ENCODE results near the gene MOK.
"Not testable (repeated sequence)": the region's sequence is repeated elsewhere in the genome, so short reads cannot be mapped to it uniquely, and the experiment has no call there.

MOK gene

DNA sequence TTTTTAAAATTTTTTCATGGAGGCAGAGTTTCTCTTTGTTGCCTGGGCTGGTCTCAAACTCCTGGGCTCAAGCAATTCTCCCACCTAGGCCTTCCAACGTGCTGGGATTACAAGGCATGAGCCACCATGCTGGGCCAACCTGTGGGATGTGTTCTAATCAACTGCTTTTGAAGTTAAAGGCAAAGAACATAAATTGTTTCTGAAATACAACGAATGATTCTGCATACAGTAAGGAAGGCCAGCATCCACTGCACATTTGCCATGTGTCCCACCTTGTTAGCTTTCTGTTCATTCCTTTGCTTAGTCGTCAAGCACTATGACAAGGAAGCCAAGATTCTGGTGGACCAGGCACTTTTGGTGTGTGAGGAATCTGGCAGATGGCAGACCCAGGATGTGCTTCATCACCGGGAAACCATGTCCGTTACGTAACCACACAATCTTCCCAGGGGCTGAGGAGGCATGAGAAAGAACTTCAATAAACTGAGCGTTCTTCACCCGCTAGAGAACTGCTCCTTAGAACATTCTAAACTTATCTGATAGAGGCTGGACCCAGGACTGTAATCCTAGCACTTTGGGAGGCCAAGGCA lies 24.5 kb downstream of the MOK start:
- DNase-seq: no peak

DNA sequence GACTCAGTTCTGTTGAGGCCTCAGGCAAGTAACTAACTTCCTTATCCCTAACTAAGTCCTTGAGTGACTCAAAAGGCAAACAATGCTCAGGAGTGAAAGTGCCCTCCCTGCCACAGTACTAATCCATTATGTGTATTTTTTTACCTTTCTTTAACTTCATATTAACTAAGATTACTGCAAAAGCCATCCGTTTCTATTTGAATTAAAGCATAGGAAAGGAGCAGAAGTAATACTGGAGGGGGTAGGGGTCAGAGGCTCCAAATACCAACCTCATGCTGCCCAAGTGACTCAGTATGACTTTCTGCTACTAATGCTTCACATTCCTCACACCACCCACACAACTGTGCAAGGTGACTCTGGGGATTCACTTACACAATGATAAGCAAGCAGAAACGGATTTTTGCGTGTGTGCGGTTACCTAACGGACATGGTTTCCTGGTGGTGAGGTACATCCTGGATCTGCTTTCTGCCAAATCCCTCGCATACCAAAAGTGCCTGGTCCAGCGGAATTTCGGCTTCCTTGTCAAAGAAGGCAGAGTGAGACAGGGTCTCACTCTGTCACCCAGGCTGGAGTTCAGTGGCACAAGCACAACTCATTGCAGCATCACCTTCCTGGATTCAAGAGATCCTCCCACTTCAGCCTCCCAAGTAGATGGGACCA lies 25.1 kb downstream of the MOK start:
- DNase-seq: no peak

DNA sequence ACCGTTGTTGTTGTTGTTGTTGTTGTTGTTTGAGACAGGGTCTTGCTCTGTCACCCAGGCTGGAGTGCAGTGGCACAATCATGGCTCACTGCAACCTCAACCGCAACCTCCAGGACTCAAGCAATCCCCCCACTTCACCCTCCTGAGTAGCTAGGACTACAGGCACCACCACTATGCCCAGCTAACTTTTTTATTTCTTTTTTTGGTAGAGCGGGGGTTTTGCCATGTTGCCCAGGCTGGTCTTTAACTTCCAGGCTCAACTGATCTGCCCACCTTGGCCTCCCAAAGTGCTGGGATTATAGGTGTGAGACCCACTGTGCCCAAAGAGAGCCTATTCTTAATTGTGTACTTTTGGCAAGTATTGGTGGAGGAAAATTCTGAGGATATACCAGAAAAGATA lies 25.7 kb downstream of the MOK start:
- DNase-seq: no peak

DNA sequence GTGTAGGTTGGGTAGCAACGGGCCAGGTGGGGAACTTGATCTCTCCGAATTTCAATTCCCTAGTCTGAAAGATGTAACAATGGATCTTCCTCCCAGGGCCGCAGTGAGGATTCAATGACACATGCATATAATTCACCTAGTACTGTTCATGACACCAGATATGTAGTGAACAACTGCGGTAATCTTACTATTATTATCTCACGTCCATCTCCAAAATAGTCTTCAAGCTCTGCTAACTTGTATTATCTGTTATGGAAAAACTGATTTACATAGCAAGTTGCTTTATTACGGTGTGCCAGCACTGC lies 26.4 kb downstream of the MOK start:
- DNase-seq: no peak

DNA sequence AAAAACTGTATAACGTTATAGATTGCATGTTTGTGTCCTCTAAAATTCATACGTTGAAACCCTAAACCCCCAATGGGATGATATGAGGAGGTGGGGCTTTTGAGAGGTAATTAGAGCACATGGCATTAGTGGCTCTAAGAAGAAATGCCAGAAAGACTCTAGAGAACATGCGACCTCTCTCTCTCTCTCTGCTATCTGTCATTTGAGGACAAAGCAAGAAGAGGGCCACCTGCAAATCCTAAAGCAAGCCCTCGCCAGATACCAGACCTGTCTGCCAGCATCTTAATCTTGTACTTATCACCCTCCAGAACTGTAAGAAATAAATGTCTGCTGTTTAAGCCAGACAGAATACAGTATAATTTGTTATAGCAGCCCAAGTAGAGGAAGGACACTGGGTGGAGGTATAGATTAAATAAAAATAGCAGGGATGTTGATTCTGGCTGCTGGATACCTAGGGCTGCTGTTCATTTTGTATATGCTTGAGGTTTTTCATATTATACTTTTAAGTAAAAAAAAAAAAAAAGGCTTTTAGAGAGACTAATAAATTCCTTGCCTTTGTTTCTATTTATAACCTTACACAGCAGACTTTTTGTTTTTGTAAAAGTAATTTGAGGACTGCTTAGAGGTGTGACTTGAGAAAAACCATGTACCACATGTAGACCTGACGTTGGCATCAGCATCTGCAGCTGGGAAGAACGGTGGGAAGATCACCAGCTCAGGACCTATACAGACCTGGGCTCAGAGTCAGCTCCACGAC lies 26.9 kb downstream of the MOK start:
- no peak for DNase-seq

DNA sequence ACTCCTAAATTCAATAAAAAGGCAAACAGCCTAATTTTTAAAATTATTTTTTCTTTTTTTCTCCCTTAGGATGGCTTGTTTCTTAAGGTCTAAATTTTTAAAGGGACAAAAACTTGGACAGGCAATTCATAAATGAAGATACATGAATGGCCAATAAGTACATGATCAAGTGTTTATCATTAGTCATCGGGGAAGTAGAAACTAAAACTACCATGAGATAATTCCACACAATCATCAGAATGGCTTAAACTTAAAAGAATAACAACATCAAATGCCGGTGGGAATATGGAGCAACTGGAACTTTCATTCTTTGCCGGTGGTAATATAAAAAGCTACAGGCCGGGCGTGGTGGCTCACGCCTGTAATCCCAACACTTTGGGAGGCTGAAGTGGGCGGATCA lies 29.1 kb downstream of the MOK start:
- no peak for DNase-seq

DNA sequence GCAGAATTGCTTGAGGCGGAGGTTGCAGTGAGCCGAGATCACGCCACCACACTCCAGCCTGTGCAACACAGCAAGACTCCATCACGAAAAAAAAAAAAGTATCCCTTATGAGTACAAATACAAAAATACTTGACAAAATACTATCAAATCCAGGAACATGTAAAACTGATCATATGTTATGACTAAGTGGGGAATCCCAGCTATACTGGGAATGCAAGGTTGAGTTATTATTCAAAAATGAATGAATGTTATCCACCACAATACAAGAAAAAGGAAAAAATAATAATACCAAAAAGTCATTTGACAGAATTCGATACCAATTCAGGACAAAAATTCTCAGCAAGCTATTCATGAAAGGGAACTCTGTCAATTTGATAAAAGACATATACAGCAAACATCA lies 32.6 kb downstream of the MOK start:
- DNase-seq: no peak

DNA sequence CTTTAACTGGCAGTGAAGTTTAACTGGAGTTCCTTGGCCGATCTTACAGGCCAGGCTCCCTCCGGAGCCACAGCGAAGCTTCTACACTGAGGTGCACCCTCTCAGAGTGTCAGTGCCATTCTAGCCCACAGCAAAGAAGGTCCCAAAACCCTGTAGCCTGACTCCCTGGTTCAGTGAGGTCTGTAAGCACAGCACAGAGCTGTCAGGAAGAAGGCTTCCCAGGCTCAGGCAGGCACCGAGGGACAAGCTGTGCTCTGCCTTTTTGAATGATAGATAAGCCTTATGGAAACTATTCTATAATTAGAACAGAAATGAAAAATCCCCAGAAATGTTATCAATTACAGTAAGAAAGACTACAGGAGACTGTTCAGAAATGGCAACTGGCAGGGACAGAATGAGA lies 40.2 kb downstream of the MOK start:
- DNase-seq: no peak

DNA sequence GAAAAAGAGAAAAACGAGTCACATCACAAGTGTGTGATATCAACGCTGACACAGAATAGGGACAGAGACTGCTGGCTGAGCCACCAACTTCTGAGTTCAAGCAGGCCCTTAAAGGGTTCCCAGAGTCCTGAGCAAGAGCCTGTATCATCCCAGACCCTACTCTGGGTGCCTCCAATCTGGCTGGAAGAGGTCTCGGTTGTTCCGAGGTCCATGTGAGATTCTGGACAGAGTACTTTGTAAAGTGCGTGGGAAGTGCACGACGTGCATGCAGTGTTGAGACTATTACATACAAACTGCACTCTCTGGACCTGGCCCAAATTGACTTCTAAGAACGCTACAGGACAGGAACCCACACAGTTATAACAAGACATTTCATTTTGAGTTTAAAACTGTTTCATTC lies 40.6 kb downstream of the MOK start:
- DNase-seq: no peak

DNA sequence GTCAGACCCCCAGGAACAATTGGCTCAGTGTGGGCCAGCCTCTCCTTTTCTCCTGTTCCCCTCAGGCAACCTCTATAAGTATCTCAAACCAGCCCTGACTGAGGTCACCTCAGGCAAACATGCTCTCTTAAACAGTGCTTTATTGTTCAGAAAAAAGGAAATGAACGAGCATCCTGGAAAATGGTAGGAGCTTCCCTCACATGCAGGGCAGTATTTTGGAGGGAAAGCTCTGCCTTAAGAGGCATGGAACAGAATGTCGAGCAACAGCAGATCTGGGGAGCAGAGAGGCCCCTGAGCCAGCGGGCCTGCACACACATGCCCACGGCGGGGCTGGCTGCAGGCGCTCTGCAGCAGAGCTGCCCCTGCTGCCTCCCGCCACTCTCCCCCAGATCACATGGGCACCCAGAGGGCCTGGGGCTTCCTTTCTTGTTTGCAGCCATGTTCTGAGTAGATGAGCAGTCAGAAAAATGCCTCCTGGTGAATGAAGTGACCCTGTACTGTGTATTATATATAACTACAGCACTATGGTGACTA lies 42.0 kb downstream of the MOK start:
- no peak for DNase-seq

DNA sequence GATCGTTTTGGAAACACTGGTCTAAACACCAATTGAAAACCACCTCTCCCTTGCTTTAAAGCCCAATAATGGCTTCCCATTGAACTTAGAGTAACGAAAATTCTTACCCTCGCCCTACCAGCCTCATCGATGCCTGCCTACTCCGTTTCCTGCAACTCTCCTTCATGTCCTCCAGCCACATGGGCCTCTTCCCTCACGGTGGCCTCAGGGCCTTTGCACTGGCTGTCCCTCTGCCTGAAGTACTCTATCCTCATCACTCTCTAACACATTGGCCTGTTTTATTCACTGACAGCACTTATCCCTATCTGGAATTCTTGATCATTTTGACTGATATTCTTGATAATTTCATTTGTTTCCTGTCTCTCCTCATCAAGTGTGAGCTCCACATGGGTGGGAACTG lies 46.8 kb downstream of the MOK start:
- DNase-seq: no peak

DNA sequence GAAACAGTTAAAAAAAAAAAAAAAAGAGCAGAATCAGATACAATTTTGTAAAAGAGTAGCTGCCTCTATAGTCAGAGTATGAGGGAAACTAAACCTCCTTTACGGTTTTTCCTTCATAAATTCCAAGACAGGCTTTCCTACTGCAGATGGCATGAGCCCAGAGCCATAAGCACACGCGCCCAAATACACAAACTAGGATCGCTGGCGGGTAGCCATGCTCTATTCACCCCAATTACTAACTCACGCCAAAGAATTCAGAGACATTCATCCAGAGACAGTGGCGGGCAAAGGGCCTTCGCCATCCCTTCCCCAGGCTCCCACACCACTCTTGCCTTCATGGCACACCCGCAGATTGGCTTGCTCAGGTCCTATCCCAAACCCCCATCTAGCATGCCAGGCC lies 48.2 kb downstream of the MOK start:
- DNase-seq: no peak

DNA sequence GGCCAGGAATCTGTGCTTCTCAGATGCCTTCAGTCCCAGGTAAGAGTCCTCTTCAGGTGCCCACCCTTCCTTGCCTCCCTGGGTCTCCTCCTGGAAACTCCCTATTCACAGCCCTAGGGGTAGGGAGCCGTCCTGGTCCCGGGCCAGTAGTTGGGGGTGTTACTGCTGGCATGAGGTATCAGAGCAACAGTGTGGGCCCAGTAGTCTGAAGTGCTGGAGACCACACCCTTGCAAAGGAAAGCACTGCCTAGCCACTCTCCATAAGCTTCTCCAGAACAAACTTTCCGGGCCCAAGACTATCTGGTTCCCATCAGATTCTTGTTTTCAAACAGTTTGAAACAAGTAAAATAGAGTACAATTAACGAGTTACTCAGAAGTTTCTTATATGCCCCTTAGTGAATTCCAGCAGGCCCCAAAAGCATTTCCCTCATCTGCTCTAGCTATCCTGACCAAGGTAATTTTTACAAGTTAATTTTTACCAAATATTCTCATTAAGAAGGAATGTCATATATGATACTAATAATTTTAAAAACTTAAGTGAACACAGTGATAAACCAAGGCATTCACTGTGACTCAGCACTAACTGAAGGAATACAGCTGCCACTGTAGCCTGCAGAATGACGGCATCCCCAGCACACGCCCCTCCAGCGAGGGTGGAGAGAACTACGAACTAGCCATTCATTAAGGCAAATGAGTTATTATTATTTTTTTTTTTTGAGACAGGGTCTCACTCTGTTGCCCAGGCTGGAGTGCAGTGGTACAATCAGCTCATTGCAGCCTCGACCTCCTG lies 49.4 kb downstream of the MOK start:
- no peak for DNase-seq

DNA sequence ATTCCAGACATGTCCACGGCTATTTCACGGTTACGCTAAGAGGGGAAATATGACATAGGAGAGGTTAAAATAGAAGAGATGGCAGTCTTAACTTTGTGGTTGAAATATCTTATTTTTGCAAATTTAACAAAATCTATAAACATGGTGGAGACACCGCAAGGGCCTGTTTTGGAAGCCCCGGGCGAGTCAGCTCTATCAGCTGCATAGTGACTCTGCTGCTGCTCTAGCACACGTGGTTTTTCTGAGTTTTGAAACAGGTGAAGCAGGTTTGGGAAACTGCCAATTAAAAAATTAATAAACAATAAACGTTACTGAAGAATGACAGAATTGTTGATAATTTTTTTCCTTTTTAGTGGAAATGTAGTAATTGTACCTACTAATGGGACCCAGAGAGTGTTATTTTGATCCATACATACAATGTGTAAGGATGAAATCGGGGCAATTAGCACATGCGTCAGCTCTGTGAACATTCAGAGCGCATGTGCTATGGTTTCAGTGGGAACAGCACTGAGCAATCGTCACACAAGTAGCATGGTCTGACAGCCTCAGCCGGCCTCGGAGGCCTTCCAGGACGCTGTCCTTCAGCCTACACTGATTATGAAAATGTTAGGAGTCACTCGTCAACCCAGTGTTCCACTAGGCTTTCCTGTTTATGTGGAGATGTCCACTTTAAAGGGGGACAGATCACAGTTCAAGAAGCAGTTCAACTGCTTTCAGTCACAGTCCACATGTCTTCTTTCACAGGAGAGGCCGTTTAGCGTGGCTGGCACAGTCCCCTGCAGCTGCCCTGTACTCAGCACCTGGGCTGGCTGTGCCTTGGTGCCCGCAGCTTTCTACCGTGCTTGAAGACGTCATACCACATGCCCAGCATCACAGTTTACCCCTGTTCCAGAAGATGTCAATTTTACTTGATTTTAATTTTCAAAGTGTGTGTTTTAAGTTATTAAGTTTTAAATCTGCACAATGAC lies 51.8 kb downstream of the MOK start:
- DNase-seq: no peak

DNA sequence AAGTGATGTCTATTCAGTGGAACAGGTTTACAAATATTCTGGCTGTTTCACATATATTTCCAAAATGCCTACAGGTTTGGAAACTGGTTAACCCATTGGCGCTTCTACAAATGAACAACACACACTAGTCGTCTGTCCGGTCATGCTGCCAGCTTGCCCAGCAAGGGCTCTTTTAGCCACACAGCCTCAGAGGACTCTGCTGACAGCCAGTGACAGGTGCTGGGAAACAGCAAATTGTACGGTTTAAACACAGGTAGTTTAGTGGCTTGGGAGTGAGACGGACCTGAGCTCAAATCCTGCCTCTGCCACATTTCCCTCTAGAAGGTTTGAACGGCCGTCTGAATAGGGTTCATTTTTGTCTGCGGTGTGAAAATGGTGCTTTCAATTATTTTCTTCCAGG lies 53.8 kb downstream of the MOK start:
- no peak for DNase-seq

DNA sequence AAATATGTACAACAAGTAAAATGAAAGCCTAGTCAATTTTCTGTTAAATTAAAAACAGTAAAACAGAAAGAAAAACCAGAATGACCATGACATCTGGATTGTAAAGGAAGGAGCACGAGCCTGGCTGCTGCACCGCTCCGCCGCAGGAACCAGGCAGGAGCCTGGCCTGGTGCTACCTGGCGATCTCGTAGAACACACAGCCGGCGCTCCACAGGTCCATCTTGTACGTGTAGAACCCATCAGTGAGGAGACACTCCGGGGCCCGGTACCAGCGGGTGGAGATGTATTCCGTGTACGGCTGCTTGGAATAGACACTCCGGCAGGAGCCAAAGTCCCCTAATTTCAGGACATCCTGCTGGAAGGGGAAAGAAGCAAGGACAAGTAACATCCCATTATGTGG lies 54.3 kb downstream of the MOK start:
- no peak for DNase-seq

DNA sequence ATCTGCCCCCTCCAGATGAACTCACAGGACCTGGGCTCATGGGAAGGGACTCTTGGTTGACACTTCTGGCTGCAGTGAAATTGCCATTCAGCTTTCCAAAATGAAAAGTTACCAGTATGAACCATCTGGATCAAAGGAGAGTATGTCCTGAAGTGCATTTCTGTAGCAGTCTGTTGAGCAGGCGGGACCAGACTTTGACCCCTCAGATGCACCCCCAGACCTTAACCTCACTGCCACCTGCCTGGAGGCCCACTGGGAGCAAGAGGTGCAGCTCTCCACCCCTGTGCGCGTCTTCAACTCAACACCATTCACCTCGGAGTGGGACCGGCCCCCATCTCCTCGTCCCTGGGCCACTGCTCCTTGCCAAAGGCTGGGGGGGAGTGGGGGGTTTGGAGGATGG lies 55.0 kb downstream of the MOK start:
- no peak for DNase-seq

DNA sequence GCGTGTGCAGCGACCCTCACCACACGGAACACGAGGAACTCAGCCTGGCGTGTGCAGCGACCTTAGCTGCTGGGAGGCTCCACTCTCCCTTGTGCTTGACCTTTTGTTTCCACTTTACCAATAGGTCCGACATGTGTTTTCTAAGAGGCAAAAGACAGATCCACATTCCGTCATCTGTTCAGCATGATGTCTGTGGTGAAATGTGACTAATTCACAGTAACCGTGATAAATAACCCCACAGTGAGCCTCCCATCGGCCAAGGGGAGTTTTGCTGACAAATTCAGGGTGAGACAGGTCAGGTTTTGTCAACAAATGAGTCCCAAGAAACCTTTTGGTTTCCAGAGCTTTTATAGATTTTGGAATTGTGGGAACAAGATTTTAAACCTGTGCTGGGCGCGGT lies 55.9 kb downstream of the MOK start:
- DNase-seq: no peak

DNA sequence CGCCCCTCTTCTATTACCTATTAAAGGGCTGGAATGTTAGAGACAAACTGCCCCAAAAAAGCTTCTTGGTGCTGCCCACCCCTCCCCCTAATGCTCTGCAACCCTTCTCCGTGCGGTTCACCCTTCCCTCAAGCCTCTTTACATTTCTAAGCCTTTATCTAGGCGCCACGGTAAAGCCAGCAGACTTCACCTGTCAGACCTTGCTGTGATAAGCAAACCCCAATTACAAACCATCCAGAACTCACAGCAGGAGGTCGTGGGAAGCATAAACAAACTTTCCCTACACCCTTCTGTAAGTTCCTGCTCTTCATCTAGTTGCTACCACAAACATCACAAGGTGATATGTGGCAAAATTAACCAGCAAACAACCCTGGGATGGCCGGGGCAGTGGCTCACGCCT lies 56.8 kb downstream of the MOK start:
- DNase-seq: no peak

DNA sequence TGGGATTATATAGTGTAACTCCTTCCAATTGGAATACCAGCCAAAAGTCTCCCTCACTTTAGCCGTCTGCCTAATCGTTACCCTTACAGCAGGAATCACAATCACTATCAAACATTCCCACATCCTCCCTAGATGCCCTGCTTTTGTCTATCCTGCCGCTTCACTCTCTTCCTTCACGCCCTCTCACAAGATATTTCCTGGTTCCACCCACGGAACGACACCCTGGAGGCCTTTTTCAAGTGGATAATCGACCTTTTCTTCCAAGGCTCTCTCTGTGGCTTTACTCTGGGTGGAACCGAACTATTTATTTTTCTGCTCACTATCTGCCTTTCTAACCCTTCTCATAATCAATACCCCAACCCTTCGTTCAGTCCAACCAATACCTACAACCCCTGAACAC lies 58.9 kb downstream of the MOK start:
- DNase-seq: no peak

DNA sequence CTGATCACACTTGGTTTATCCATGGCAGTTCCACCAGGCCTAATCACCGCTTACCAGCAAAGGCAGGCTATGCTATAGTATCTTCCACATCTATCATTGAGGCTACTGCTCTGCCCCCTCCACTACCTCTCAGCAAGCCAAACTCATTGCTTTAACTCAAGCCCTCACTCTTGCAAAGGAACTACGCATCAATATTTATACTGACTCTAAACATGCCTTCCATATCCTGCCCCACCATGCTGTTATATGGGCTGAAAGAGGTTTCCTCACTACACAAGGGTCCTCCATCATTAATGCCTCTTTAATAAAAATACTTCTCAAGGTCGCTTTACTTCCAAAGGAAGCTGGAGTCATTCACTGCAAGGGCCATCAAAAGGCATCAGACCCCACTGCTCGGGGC lies 61.2 kb downstream of the MOK start:
- not testable (repeated sequence) for DNase-seq

DNA sequence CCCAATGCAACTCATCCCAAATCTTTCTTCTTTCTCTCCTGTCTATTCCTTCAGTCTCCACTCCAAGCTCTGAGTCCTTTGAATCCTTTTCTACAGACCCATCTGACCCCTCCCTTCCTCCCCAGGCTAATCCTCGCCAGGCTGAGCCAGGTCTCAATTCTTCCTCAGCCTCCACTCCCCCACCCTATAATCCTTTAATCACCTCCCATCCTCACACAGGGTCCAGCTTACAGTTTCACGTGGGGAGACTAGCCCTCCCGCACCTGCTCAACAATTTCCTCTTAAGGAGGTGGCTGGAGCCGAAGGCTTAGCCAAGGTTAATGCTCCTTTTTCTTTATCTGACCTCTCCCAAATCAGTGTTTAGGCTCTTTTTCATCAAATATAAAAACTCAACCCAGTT lies 63.8 kb downstream of the MOK start:
- no peak for DNase-seq

DNA sequence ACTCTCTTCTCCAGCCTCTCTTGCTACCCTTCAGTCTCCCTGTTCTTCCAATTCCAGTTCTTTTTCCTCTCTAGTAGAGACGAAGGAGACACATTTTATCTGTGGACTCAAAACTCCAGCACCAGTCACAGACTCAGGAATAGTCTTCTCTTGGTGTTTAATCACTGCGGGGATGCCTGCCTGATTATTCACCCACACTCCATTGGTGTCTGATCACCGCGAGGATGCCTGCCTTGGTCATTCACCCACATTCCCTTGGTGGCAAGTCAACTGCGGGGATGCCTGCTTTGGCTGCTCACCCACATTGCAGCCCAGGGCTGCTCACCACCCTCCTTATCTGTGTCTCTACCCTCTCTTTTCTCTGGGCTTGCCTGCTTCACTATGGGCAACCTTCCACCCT lies 64.5 kb downstream of the MOK start:
- not testable (repeated sequence) for DNase-seq

Data from stimulated activated CD8-positive, alpha-beta memory T cell treated with anti-CD3 and anti-CD28 coated beads, Interleukin-4, amount 100 ng/mL, for 48 hours (primary cell).